Measurements from ENCODE around the gene SNAPC1.
"Not testable (repeated sequence)": the region's sequence is repeated elsewhere in the genome, so short reads cannot be mapped to it uniquely, and the experiment has no call there.

Gene SNAPC1

GRCh38 chr14:61749867-61750266 lies 12.4 kb upstream of the SNAPC1 start:
- no peak for DNase-seq (ENCODE audit: low spot score)

- peak; percentile 91 for DNase-seq (ENCODE audit: low spot score)
Observed at GRCh38 chr14:61750708-61751474, 11.3 kb upstream of the SNAPC1 start.

GRCh38 chr14:61751475-61751989 lies 10.7 kb upstream of the SNAPC1 start:
- DNase-seq (ENCODE audit: low spot score): no peak

- no peak for DNase-seq (ENCODE audit: low spot score)
Observed at GRCh38 chr14:61752626-61753025, 9.6 kb upstream of the SNAPC1 start.

GRCh38 chr14:61753631-61754030 lies 8.6 kb upstream of the SNAPC1 start:
- DNase-seq (ENCODE audit: low spot score): no peak

- DNase-seq (ENCODE audit: low spot score): no peak
Observed at GRCh38 chr14:61754627-61755381, 7.4 kb upstream of the SNAPC1 start.

- DNase-seq (ENCODE audit: low spot score): not testable (repeated sequence)
Observed at GRCh38 chr14:61755382-61755742, 6.9 kb upstream of the SNAPC1 start.

- DNase-seq (ENCODE audit: low spot score): no peak
Observed at GRCh38 chr14:61756135-61756534, 6.1 kb upstream of the SNAPC1 start.

GRCh38 chr14:61759878-61760277 lies 2.3 kb upstream of the SNAPC1 start:
- DNase-seq (ENCODE audit: low spot score): no peak

- DNase-seq (ENCODE audit: low spot score): no peak
Observed at GRCh38 chr14:61761557-61761956, 663 bp upstream of the SNAPC1 start.

GRCh38 chr14:61764342-61765122 lies 2.3 kb downstream of the SNAPC1 start:
- DNase-seq (ENCODE audit: low spot score): no peak

- no peak for DNase-seq (ENCODE audit: low spot score)
Observed at GRCh38 chr14:61765225-61765943, 3.2 kb downstream of the SNAPC1 start.

- DNase-seq (ENCODE audit: low spot score): no peak
Observed at GRCh38 chr14:61766151-61766550, 3.9 kb downstream of the SNAPC1 start.

GRCh38 chr14:61768240-61768639 lies 6.0 kb downstream of the SNAPC1 start:
- no peak for DNase-seq (ENCODE audit: low spot score)

- no peak for DNase-seq (ENCODE audit: low spot score)
Observed at GRCh38 chr14:61769893-61770292, 7.7 kb downstream of the SNAPC1 start.

- no peak for DNase-seq (ENCODE audit: low spot score)
Observed at GRCh38 chr14:61774861-61775260, 12.6 kb downstream of the SNAPC1 start.

- peak; percentile 38 for DNase-seq (ENCODE audit: low spot score)
Observed at GRCh38 chr14:61780125-61780524, 17.9 kb downstream of the SNAPC1 start.

- DNase-seq (ENCODE audit: low spot score): no peak
Observed at GRCh38 chr14:61797309-61797708, 35.1 kb downstream of the SNAPC1 start.

- DNase-seq (ENCODE audit: low spot score): no peak
Observed at GRCh38 chr14:61802010-61802568, 39.9 kb downstream of the SNAPC1 start.

- no peak for DNase-seq (ENCODE audit: low spot score)
Observed at GRCh38 chr14:61803755-61804154, 41.5 kb downstream of the SNAPC1 start.

- DNase-seq (ENCODE audit: low spot score): no peak
Observed at GRCh38 chr14:61805451-61805850, 43.2 kb downstream of the SNAPC1 start.
